Kidney epithelial cell (primary cell): ENCODE data around the gene LPCAT1. TPM values are rescaled to one million over a fixed set of nuclear protein-coding genes. Genes with fewer than 3 reads are reported as not detected.

Experiments
- DNase-seq: peaks from one replicate; pipeline ENCODE4 v3.0.0-alpha.2; 2010; ENCODE audit warnings: low read depth
- H3K27me3 ChIP-seq: 2 replicates; pipeline ENCODE4 v1.6.0; 2011; ENCODE audit warnings: low read length; ENCODE audit not compliant: control insufficient read depth, insufficient read depth
- H3K36me3 ChIP-seq: 2 replicates; pipeline ENCODE4 v1.5.1; 2011; ENCODE audit warnings: low read length; ENCODE audit not compliant: control insufficient read depth, insufficient read depth
- H3K4me3 ChIP-seq: 2 replicates; pipeline ENCODE4 v1.5.1; 2011; ENCODE audit warnings: low read depth, mild to moderate bottlenecking, control low read depth, low read length
- CTCF ChIP-seq: IDR thresholded peaks from 2 replicates; pipeline ENCODE4 v1.5.1; 2011; ENCODE audit warnings: mild to moderate bottlenecking, moderate library complexity, low read length, control low read depth, inconsistent platforms; ENCODE audit not compliant: insufficient read depth, poor library complexity, severe bottlenecking
- total RNA-seq: library from RNA; depleted of rRNA; stranded (reverse); fragments of >200 nt; gene quantifications from 2 replicates; pipeline ENCODE4 v1.2.3, GENCODE V29; 2015

LPCAT1 gene
- total RNA-seq, 1 donor from 2014 or later: 87.6 TPM

- no peak for DNase-seq
- Histone ChIP-seq H3K27me3 (peaks cover 16% of the 10 kb centered on the region), H3K36me3 (no peaks in the 10 kb centered on the region), H3K4me3 (no peak overlapping the region)
- no peak for TF ChIP-seq CTCF
Measured at GRCh38 chr5:1413211-1413610, 110.5 kb downstream of the LPCAT1 start.

- no peaks in the 10 kb centered on the region for H3K36me3 ChIP-seq
- no peak for TF ChIP-seq CTCF
- peaks cover 16% of the 10 kb centered on the region for H3K27me3 ChIP-seq
- H3K4me3 ChIP-seq: no peak overlapping the region
- no peak for DNase-seq
Measured at GRCh38 chr5:1412621-1413020, 111.1 kb downstream of the LPCAT1 start.

GRCh38 chr5:1412163-1412562, 111.6 kb downstream of the LPCAT1 start:
- TF ChIP-seq CTCF: no peak
- Histone ChIP-seq H3K4me3 (no peak overlapping the region), H3K36me3 (no peaks in the 10 kb centered on the region), H3K27me3 (peaks cover 16% of the 10 kb centered on the region)
- no peak for DNase-seq

Other genes with a start within 250 kb of the LPCAT1 start
- gene TERT, start 228.9 kb downstream of the LPCAT1 start, total RNA-seq: 0.21 TPM in 1 of 2 replicates, not detected in the other
- 159 and 182 TPM in 2 replicates for gene CLPTM1L, start 178.9 kb downstream of the LPCAT1 start, total RNA-seq
- gene SLC6A3, start 78.5 kb downstream of the LPCAT1 start, total RNA-seq: not detected in 2 replicates